Measurements from ENCODE around the gene AKR1C1. TPM values are rescaled to one million over a fixed set of nuclear protein-coding genes. Genes with fewer than 3 reads are reported as not detected.
"Not testable (repeated sequence)": the region's sequence is repeated elsewhere in the genome, so short reads cannot be mapped to it uniquely, and the experiment has no call there.

AKR1C1 gene
- total RNA-seq, 1 donor from 2014 or later: 63.2 TPM

DNA sequence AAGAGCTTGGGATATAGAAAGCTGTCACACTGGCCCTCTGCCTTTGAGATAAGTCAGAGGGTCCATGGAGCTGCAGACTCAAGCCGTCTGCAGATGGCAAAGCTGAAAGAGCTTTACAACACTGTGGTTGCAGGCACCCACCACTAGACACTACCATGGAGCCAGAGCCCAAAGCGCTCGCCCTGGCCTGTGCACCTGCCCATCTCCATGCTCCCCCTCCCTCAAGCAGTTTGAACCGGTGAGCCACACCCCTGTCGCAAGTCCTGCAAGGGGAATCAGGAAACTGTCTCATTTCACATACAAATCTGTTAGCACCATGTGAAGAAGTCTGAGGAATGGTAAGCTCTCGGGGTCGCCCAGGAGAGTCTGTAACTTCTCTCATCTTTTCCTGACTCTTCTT is 46.8 kb downstream of the AKR1C1 start:
- not testable (repeated sequence) for FAIRE-seq; DNase-seq (ENCODE audit: low read depth); H3K36me3 ChIP-seq (ENCODE audit: control insufficient read depth, insufficient read depth, low read length); H3K4me3 ChIP-seq (ENCODE audit: low read depth, low read length); H3K27me3 ChIP-seq (ENCODE audit: control insufficient read depth, insufficient read depth, low read length)

DNA sequence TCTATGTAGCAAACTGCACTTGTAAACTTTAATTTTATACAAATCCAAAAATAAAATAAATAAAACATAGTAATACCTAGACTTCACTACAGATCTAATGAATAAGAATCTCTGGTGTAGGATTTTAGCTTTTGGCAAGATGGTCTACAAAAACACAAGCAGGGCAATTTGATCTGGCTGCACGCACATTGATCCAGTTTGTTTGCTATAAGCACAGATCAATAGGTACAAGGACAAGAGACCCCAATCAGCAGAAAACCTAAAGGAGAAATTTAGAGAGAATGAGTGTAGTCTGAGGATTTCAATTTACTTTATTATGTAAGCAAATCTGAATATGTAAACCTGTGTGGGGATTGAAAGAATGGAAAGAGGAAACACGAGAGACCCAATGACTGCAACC is 48.2 kb downstream of the AKR1C1 start:
- H3K4me3 ChIP-seq (ENCODE audit: low read depth, low read length); DNase-seq (ENCODE audit: low read depth); FAIRE-seq; H3K27me3 ChIP-seq (ENCODE audit: control insufficient read depth, insufficient read depth, low read length); H3K36me3 ChIP-seq (ENCODE audit: control insufficient read depth, insufficient read depth, low read length): not testable (repeated sequence)

DNA sequence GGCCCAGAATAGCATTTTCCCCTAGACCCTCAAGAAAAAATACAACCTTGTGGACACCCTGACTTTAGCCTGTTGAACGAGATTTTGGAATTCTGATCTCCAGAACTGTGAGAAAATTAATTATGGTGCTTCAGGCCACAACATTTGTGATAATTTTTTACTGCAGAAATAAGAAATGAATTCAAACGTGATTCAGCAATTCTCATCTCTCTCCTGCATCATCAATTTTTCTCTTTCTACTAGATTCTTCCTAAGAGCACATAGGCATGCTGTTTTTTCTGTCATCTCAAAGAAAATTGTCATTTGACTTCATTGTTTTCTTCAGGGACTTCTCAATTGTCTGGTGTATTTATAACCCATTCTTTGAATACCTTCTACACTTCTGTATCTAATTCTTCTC is 49.4 kb downstream of the AKR1C1 start:
- DNase-seq (ENCODE audit: low read depth) (no peak), FAIRE-seq (no peak)
- no peaks in the 10 kb centered on the region for H3K27me3 ChIP-seq (ENCODE audit: control insufficient read depth, insufficient read depth, low read length)
- H3K36me3 ChIP-seq (ENCODE audit: control insufficient read depth, insufficient read depth, low read length): no peaks in the 10 kb centered on the region
- TF ChIP-seq, protein P1, sequence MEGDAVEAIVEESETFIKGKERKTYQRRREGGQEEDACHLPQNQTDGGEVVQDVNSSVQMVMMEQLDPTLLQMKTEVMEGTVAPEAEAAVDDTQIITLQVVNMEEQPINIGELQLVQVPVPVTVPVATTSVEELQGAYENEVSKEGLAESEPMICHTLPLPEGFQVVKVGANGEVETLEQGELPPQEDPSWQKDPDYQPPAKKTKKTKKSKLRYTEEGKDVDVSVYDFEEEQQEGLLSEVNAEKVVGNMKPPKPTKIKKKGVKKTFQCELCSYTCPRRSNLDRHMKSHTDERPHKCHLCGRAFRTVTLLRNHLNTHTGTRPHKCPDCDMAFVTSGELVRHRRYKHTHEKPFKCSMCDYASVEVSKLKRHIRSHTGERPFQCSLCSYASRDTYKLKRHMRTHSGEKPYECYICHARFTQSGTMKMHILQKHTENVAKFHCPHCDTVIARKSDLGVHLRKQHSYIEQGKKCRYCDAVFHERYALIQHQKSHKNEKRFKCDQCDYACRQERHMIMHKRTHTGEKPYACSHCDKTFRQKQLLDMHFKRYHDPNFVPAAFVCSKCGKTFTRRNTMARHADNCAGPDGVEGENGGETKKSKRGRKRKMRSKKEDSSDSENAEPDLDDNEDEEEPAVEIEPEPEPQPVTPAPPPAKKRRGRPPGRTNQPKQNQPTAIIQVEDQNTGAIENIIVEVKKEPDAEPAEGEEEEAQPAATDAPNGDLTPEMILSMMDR (IDR thresholded peaks at IDR 0.05; ENCODE audit: insufficient read depth, low read length, severe bottlenecking): no peak
- no peak overlapping the region for H3K4me3 ChIP-seq (ENCODE audit: low read depth, low read length)

DNA sequence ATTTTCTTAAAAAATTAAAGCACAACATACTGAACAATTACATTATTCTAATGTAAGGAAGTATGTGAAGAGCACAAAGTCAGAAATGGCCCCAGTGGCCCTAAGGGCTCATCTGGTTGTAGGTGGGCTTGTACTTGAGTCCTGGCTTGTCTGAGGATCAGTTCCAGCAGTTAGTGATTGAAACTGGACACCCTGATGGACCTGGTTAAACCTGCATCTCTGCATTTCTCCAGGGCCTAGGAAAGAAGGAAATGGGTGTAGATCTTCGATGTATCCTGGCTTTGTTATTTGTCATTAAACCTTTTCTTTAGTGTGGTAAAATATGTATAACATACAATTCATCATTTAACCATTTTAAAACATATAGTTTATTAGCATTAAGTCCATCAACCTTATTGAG is 50.2 kb downstream of the AKR1C1 start:
- FAIRE-seq (no peak), DNase-seq (ENCODE audit: low read depth) (peak; percentile 53)
- no peaks in the 10 kb centered on the region for H3K36me3 ChIP-seq (ENCODE audit: control insufficient read depth, insufficient read depth, low read length)
- H3K4me3 ChIP-seq (ENCODE audit: low read depth, low read length): no peak overlapping the region
- H3K27me3 ChIP-seq (ENCODE audit: control insufficient read depth, insufficient read depth, low read length): no peaks in the 10 kb centered on the region
- TF ChIP-seq, protein P1 (IDR thresholded peaks at IDR 0.05; ENCODE audit: insufficient read depth, low read length, severe bottlenecking): no peak

DNA sequence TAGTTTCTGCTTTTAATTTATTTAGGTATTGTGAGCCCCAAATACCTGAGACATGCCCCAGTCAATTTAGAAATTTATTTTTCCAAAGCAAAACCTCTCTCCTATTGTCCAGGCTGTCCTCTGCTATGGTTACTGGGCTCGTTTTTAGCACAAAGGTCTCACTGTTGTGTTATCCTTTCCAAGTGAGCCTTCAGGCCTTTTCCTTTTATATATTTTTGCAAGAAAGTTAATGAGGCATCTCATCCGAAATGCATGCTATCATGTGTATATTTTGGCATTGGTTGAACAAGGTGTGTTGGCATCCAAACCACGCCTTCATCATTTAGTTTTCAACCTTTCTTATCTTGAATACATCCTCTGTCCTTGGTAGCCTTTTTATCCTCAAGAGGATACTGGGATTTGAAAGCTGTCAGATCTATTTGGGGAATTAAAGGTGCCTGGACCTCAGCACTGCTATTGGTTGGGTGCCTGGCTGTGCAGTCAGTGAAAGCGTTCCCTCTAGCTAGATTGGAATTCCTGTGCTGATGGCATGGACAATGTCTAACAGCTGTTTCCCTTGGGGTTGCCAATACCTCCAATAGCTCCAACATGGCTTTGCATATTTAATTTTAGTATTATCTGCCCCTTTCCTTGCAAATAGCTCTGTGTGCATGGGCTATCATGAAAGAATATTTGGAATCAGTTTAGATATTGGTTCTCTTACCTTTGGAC is 51.1 kb downstream of the AKR1C1 start:
- H3K36me3 ChIP-seq (ENCODE audit: control insufficient read depth, insufficient read depth, low read length); H3K4me3 ChIP-seq (ENCODE audit: low read depth, low read length); H3K27me3 ChIP-seq (ENCODE audit: control insufficient read depth, insufficient read depth, low read length); FAIRE-seq; DNase-seq (ENCODE audit: low read depth): not testable (repeated sequence)

DNA sequence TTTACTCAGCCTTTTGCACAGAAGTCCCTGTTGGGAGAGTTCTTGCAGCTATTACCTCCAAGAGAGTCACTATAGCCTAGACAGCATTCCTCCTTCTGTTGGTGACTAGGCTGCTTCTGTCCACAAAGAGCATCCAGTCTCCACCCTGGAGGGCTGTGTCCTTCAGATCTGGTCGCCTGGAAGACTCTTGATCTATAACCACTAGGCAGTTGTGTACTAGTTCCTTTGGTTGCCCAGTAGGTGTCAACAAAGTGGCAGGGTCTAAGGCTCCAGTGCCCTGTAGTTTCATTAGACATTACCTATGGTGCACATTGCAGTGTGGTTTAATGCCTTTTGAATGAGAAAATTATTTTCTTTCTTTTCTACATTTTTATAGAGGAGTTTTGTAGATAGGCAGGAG is 51.7 kb downstream of the AKR1C1 start:
- no peaks in the 10 kb centered on the region for H3K36me3 ChIP-seq (ENCODE audit: control insufficient read depth, insufficient read depth, low read length)
- H3K4me3 ChIP-seq (ENCODE audit: low read depth, low read length): no peak overlapping the region
- H3K27me3 ChIP-seq (ENCODE audit: control insufficient read depth, insufficient read depth, low read length): no peaks in the 10 kb centered on the region
- TF ChIP-seq, protein P1 (IDR thresholded peaks at IDR 0.05; ENCODE audit: insufficient read depth, low read length, severe bottlenecking): peak; percentile 38
- DNase-seq (ENCODE audit: low read depth) (peak; percentile 37), FAIRE-seq (no peak)

DNA sequence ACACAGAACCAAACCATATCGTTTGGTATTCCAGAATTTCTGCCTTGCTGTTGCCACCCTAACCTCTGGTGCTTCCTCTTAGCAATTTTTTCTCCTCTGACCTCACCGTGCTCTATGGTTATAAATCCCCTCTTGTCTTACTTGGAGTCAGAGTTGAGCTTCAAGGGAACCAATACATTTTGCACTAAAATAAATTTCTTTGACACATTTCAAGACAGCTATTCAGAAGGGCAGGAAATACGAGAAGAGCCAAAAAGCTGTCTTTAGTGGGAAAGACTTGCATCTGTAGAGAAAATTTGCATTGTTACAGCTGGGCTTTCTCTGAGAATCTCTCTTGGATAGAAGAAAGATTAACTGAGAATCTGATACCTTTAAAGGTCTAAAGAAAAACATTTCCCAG is 54.9 kb downstream of the AKR1C1 start:
- Histone ChIP-seq H3K4me3 (ENCODE audit: low read depth, low read length) (no peak overlapping the region), H3K27me3 (ENCODE audit: control insufficient read depth, insufficient read depth, low read length) (no peaks in the 10 kb centered on the region), H3K36me3 (ENCODE audit: control insufficient read depth, insufficient read depth, low read length) (no peaks in the 10 kb centered on the region)
- DNase-seq (ENCODE audit: low read depth): no peak
- TF ChIP-seq, protein P1 (IDR thresholded peaks at IDR 0.05; ENCODE audit: insufficient read depth, low read length, severe bottlenecking): no peak
- FAIRE-seq: no peak

DNA sequence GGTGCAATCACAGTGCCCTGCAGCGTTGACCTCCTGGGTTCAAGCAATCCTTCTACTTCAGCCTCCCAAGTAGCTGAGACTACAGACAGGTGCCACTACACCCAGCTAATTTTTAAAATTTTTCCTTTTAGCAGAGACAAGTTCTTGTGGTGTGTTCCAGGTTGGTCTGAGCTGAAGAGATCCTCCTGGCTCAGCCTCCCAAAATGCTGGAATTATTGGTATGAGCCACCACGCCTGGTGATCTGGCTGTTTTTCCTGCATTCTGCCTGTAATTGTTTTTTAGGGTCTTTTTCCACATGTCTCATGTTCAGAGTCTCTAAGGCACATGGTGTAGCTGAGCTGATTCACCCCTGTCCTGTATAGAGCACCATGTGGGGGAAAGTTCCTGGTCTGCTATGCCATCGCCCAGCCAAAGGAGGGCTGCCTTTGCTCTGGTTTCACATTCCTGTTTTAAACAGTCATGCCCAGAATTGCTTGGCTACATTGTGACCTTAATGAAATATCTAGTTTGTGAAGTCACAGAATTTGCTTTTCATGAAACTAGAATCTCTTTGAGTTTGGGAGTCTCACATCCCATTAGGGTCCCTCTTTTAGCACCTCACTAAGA is 55.6 kb downstream of the AKR1C1 start:
- H3K4me3 ChIP-seq (ENCODE audit: low read depth, low read length); H3K27me3 ChIP-seq (ENCODE audit: control insufficient read depth, insufficient read depth, low read length); H3K36me3 ChIP-seq (ENCODE audit: control insufficient read depth, insufficient read depth, low read length); FAIRE-seq: not testable (repeated sequence)
- peak; percentile 77 for DNase-seq (ENCODE audit: low read depth)

DNA sequence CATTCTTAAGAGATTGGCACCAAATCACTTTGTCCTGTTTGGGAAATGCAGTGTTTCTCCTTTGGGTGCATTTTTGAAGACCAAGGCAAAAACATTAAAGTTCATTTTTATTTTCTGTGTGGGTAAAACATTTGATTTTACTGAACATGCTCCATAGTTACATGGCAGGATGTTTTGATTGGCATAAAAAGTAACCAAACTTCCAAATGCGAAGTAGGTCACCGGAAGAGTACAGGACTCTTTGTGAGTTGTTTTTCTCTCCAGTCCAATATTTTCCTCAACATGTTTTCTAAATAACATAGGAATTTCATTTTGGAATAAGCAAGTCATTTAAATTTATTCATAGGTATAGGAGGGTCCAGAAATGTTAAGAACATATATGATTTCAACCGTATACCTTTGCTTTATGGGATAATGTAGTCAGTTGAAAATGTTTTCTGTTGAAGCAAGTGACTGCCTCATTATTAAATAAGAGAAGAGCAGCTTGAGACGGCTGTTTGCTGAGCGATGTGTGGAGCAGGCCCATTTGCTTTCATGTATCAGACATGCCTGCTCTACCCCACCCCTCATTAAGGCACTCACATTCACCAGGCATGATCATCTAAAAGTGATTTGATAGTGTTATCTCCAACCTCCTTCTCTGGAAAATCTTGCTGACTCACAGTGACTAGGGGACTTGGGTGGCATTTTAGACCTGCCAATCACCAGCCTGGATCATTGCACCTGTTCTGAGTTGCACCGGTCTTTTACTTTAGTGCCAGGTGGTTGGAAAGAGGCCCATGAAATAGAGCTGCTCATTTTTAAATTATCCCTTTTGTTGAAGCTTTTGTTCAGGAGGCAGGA is 56.8 kb downstream of the AKR1C1 start:
- H3K36me3 ChIP-seq (ENCODE audit: control insufficient read depth, insufficient read depth, low read length); H3K27me3 ChIP-seq (ENCODE audit: control insufficient read depth, insufficient read depth, low read length); DNase-seq (ENCODE audit: low read depth); H3K4me3 ChIP-seq (ENCODE audit: low read depth, low read length); FAIRE-seq: not testable (repeated sequence)

All from bronchial epithelial cell (primary cell).